ENCODE results near the gene GNB5. TPM values are rescaled to one million over a fixed set of nuclear protein-coding genes. Genes with fewer than 3 reads are reported as not detected.
A peak's percentile ranks its signal among the peaks of the same experiment; 100 is the strongest.

The GNB5 gene
- total and polyA plus RNA-seq, 10 donors = 18.6 to 43.2 (median 30.3) TPM

- intact Hi-C loops (cut with DNase I; ENCODE audit: low total_unique reads) = no loop called here
- 90 to 94% (median 93%) methylated on average over 9 to 19 of the region's 19 CpGs for WGBS, 5 donors
Measured at GRCh38 chr15:52163321-52164190, 27.6 kb downstream of the GNB5 start.

DNA sequence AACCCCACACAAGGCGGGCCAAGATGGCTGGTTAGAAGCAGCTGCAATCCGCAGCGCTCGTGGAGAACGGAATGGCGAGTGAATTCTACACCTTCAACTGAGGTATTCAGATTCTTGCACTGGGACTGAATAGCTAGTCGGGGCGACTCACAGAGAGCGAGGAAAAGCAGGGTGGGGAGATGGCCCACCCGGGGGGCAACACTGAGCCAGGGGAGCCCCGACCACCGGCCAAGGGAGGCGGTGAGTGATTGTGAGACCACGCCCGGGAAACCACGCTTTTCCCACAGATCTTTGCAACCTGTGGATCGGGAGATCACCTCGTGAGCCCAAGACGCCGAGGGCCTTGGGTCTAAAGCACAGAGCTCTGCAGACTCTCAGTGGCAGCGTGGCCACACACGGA is 28.3 kb downstream of the GNB5 start:
- no peak overlapping the region for H3K27ac ChIP-seq
- H3K4me3 ChIP-seq = no peak overlapping the region
- no peak for DNase-seq
- intact Hi-C loops (cut with DNase I; ENCODE audit: low total_unique reads) = no loop called here
- 90 to 96% (median 92%) methylated on average over 22 of the region's 22 CpGs for WGBS, 5 donors
- no peaks in the 10 kb centered on the region for H3K9me3 ChIP-seq
- peaks cover 0 to 56% (median 19%) of the 10 kb centered on the region in 6 donors for H3K36me3 ChIP-seq
- H3K4me1 ChIP-seq = peaks cover 0 to 14% (median 0%) of the 10 kb centered on the region in 6 donors
- TF ChIP-seq CTCF (IDR thresholded peaks at IDR 0.05 in 8 of 11, conservative IDR thresholded peaks at IDR 0.05 in 3 of 11) = no peak
- no peak for TF ChIP-seq POLR2A (IDR thresholded peaks at IDR 0.05)
- no peak for TF ChIP-seq POLR2AphosphoS5 (IDR thresholded peaks at IDR 0.05)
- no peaks in the 10 kb centered on the region for H3K27me3 ChIP-seq (replicated peaks in 1 of 7)

More at GRCh38 chr15:52163321-52164190, 27.6 kb downstream of the GNB5 start:
- no peaks in the 10 kb centered on the region for H3K27me3 ChIP-seq (replicated peaks in 1 of 7)
- H3K36me3 ChIP-seq = peaks cover 0 to 53% (median 19%) of the 10 kb centered on the region in 6 donors
- no peak overlapping the region for H3K27ac ChIP-seq
- DNase-seq = no peak
- no peaks in the 10 kb centered on the region for H3K9me3 ChIP-seq
- no peak overlapping the region for H3K4me3 ChIP-seq
- H3K4me1 ChIP-seq = peaks cover 0 to 14% (median 0%) of the 10 kb centered on the region in 6 donors
- peak in 3 of 11 experiments; percentile 18 to 30 (median 20) for TF ChIP-seq CTCF (IDR thresholded peaks at IDR 0.05 in 8 of 11, conservative IDR thresholded peaks at IDR 0.05 in 3 of 11)
- TF ChIP-seq POLR2AphosphoS5 (IDR thresholded peaks at IDR 0.05) = no peak

- Histone ChIP-seq H3K4me3 (no peak overlapping the region), H3K36me3 (peaks cover 0 to 56% (median 19%) of the 10 kb centered on the region in 6 donors), H3K9me3 (no peaks in the 10 kb centered on the region), H3K27ac (no peak overlapping the region), H3K27me3 (replicated peaks in 1 of 7) (no peaks in the 10 kb centered on the region), H3K4me1 (peaks cover 0 to 14% (median 0%) of the 10 kb centered on the region in 6 donors)
- intact Hi-C loops (cut with DNase I; ENCODE audit: low total_unique reads) = no loop called here
- DNase-seq = no peak
- 88 to 94% (median 90%) methylated on average over 4 of the region's 4 CpGs for WGBS, 5 donors
- TF ChIP-seq POLR2A (IDR thresholded peaks at IDR 0.05) = no peak
- no peak for TF ChIP-seq POLR2AphosphoS5 (IDR thresholded peaks at IDR 0.05)
- TF ChIP-seq CTCF (IDR thresholded peaks at IDR 0.05 in 8 of 11, conservative IDR thresholded peaks at IDR 0.05 in 3 of 11) = no peak
Measured at GRCh38 chr15:52162260-52162659, 28.9 kb downstream of the GNB5 start.

- TF ChIP-seq POLR2AphosphoS5 (IDR thresholded peaks at IDR 0.05) (no peak), POLR2A (IDR thresholded peaks at IDR 0.05) (no peak)
- Histone ChIP-seq H3K4me1 (peaks cover 0 to 14% (median under 1%) of the 10 kb centered on the region in 6 donors), H3K27me3 (replicated peaks in 1 of 7) (no peaks in the 10 kb centered on the region), H3K4me3 (no peak overlapping the region), H3K9me3 (no peaks in the 10 kb centered on the region), H3K36me3 (peaks cover 0 to 56% (median 19%) of the 10 kb centered on the region in 6 donors), H3K27ac (no peak overlapping the region)
- WGBS, 5 donors = 94 to 98% (median 96%) methylated on average over 13 of the region's 13 CpGs
- intact Hi-C loops (cut with DNase I; ENCODE audit: low total_unique reads) = no loop called here
- DNase-seq = no peak
Measured at GRCh38 chr15:52161406-52161966, 29.7 kb downstream of the GNB5 start.
